ENCODE results near the gene ACAD10.

- TF ChIP-seq, protein P1, sequence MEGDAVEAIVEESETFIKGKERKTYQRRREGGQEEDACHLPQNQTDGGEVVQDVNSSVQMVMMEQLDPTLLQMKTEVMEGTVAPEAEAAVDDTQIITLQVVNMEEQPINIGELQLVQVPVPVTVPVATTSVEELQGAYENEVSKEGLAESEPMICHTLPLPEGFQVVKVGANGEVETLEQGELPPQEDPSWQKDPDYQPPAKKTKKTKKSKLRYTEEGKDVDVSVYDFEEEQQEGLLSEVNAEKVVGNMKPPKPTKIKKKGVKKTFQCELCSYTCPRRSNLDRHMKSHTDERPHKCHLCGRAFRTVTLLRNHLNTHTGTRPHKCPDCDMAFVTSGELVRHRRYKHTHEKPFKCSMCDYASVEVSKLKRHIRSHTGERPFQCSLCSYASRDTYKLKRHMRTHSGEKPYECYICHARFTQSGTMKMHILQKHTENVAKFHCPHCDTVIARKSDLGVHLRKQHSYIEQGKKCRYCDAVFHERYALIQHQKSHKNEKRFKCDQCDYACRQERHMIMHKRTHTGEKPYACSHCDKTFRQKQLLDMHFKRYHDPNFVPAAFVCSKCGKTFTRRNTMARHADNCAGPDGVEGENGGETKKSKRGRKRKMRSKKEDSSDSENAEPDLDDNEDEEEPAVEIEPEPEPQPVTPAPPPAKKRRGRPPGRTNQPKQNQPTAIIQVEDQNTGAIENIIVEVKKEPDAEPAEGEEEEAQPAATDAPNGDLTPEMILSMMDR (conservative IDR thresholded peaks at IDR 0.05; ENCODE audit: low read depth, low read length): no peak
- no peak for TF ChIP-seq EZH2 (IDR thresholded peaks at IDR 0.05; ENCODE audit: borderline replicate concordance, low read depth, low read length, poor library complexity, severe bottlenecking)
These were observed 75.2 kb downstream of the ACAD10 start for GRCh38 chr12:111761099-111761498.

Data from A673 (cell line).